ENCODE measurements around the gene UPB1.
"Not testable (repeated sequence)": the region's sequence is repeated elsewhere in the genome, so short reads cannot be mapped to it uniquely, and the experiment has no call there.

Gene UPB1

DNA sequence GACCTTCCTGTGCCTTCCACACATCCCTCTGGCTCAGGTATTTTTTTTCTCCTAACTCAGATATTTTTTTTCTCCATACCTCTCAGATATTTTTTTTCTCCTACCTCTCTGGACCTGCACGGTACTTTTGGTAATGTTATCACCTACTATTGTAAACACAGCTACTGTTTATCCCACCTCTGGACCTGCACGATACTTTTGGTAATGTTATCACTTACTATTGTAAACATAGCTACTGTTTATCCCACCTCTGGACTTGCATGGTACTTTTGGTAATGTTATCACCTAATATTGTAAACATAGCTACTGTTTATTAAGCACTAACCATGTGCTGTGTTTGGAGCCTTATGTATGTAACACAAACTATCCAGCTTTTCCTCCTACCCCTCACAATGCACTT, 12.1 kb upstream of the UPB1 start:
- no peak for DNase-seq

DNA sequence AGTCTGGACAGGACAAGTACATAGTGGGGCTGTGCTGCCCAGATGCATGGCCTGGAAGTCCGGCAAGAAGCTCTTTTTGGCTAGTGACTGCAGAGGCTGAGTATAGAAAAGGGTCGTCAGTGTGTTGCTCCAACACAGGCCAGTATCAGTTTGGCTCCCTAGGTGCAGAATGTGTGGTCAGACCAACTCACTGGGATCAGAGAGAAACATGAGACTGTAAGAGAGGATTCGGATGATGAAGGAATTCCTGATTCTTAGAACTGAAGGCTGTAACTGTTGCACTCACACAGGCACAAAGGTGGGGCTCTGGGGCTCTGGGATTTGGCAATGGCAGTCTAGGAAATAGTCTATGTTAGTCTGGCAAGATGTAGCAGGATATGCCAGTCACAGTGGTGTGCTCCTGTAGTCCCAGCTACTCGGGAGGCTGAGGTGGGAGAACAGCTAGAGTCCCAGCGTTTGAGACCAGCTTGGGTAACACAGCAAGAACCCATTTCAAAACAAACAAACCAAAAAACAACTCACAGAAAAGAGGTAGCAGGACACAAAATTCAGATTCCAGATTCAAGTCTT, 11.1 kb upstream of the UPB1 start:
- DNase-seq, result no peak

DNA sequence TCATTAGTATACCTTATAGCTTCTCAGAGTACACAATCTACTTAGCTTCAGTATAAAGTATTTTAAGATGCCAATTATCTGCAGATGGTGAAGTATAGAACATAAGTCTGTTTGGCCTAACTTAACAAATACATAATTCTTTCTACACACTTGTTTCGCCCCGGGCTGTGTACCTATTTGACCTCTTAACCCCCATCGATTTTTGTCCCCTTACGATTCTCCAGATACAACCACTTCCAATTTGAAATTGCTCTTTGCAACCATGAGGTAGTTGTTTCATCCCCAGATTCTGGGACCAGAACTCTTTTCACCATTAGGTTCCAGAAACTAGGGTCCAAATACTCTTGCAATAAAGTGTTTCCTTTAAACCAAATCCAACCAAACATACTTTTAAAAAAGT, 10.0 kb upstream of the UPB1 start:
- no peak for DNase-seq

DNA sequence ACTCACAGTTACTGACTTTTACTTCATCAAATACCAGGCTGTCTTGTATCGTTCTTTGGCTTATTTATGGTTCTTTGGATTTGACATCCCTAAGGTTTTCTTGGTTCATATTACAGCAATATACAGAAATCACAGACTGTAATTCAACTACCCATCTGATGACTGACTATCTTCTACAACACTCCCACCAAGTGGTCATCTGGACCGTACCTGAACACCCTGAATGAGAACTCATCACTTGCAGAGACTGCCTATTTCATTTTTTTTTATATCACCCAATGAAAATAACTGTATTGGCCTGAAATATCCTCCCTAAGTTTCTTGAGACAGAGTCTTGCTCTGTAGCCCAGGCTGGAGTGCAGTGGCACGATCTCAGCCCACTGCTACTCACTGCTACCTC, 9.5 kb upstream of the UPB1 start:
- DNase-seq, result no peak

DNA sequence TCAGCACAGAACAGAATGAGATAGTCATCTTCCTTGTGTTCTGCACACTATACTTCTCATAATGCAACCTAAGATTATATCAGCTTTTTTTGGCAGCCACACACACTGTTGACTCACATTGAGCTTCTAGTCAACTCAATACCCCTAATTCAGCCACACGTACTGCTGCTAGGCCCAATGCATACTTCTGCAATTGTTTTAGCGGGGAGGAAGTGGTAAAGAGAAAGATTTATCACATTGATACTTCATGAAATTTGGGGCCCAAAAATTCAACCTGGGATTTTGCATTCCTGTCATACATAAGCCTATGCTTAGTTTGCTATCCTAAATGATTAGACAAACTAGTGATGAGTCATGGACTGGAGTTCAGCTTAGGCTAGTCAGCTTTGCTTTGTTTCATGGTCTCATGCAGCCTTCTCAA, 8.6 kb upstream of the UPB1 start:
- DNase-seq, result no peak

DNA sequence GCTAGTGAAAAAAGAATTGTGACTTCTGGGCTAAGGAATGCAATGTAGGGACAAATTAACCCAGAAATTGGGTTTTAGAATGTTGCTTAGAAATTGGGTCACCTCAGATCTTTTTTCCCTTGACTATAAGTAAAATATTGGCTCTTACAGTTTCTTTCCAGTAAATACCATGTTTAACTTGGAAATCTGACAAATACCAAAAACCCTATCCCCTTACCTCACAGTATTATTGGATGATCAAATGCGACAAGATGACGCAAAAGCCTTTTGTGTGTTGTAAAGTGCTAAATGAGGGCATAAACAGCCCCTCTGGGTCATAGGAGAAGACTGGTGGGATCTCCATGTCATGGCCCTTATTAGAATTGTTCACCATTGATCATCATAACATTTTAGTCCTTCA, 6.1 kb upstream of the UPB1 start:
- no peak for DNase-seq

DNA sequence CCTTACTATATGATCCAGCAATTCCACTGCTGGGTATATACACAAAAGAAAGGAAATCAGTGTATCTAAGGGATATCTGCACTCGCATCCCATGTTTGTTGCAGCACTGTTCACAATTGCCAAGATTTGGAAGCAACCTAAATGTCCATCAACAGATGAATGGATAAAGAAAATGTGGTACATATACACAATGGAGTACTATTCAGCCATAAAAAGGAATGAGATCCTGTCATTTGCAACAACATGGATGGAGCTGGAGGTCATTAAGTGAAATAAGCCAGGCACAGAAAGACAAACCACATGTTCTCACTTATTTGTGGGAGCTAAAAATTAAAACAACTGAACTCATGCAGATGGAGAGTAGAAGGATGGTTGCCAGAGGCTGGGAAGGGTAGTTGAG, 5.7 kb upstream of the UPB1 start:
- not testable (repeated sequence) for DNase-seq

DNA sequence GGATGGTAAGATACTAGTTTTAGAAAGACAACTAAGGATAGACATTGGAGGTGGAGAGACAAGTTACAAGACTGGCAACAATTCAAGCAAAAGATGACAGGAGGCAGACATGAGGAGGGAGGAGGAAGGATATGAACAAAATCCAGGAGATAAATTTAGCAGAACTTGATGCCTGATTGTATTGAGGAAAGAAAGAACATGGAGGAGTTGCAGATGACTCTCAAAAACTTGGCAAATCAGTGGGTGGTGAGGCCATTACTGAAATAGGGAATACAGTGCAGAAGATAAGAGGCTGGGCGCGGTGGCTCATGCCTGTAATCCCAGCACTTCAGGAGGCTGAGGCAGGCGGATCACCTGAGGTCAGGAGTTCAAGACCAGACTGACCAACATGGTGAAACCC, 2.7 kb upstream of the UPB1 start:
- DNase-seq, result no peak

DNA sequence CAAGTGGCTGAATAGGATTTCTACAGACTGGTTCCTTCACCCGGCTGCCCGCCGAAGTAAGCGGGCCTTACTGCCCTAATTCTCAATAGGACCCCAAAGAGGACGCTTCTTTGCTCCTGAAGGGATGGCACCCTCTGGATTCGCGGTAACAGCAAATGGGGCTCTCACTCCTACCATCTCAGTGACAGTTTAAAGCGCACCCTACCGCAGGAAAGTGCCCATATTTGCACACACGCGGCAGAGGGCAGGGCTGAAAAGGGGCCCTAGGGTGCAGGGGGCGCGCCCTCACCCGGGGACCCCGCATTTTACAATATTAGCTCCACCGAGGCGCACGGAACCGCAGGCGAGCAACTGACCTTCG, 985 bp upstream of the UPB1 start:
- no peak for DNase-seq

DNA sequence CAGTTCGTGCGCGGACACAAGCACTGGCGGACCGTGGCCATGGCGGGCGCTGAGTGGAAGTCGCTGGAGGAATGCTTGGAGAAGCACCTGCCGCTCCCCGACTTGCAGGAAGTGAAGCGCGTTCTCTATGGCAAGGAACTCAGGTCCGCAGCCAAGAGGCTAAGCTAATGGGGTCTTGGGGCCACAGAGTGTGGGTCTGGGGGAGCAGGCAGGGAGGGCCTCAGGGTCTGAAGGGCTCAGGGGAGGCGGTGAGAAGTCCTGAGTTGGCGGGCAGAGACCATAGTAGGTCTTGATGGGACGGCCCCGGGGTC, 188 bp downstream of the UPB1 start:
- no peak for DNase-seq

DNA sequence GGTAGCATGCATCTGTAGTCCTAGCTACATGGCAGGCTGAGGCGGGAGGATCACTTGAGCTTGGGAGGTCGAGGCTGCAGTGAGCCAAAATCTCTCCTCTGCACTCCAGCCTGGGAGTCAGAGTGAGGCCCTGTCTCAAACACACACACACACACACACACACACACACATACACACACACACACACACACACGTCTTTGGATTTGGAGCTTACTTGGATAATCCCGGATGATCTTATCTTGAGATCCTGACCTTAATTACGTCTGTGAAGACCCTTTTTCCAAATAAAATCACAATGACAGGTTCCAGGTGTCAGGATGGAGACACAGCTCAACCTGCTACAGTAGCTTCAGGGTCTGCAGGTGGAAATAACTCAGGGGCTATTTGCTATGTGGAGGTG, 1.1 kb downstream of the UPB1 start:
- DNase-seq, result no peak

DNA sequence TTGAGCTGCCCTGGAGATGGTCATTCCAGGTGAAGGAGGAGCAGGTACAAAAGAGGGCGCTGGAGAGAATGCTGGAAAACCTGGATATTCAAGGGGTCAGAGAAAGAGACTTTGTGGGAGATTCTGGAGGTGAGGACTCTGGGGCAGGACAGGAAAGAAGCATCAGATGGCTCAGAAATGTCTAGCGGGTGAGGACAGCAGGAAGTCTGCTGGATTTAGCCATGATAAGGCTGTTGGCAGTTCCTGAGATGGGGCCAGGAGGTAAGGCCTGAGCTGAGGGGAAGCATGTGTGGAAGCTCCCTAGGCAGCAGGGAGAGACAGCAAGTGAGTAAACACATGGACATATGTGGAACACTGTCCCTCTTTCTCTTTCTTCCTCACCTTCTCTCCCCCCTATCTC, 1.5 kb downstream of the UPB1 start:
- DNase-seq, result no peak

DNA sequence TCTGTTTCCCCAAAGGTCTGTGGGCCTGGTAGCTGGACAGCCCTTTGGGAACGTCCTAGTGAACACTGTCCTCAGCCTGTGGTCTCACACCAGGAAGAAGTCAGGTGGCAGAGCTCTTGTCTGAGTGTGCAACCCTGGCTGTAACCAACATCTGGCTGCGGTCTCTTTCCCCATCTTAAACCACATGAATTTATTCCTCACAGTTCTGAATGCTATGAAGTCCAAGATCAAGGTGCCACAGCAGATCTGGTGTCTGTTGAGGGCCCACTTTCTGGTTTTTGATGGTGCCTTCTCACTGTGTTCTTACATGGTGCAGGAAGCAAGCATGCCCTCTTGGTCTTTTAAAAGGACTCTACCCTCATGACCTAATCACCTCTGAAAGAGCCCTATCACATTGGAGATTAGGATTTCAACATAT, 2.7 kb downstream of the UPB1 start:
- no peak for DNase-seq

DNA sequence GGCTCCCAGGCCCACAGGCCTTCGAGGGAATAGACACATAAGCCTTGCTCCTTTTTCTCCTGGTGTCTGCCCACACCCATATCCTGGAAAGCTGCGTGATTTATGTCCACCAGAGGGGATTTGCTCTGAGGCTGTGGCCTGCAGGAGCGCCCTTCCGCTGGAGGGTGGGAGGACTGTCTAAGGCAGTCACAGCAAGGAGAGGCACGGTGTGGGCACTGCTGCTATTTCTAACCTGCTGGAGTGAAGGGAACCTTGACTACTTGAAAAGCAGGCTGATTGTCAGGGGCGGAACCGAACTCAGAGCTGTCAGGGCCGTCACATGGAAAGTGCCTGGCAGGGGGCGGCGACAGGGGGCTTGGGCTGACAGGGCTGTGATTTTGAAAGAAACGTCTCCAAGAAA, 3.7 kb downstream of the UPB1 start:
- DNase-seq, result no peak

DNA sequence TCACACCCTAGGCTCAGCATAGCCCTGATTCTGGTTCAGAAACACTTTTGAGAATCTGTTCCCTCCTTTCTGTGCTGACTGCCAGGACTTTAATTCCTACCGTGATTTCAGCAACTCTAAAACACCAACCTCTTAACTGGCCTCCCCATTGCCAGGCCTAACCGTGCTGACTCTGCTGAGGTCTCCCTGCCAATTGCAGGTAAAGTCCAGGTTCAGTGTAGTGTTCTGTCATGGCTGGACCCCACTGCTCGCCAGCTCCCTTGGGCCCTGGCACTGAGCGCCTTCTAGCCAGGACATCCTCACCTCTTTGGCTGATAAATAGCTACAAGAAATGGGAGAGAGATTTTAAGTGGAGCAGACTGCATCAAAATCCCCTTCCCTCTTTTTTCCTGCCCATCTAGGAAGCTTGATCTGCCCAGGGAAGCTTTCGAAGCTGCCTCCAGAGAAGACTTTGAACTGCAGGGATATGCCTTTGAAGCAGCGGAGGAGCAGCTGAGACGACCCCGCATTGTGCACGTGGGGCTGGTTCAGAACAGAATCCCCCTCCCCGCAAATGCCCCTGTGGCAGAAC, 4.7 kb downstream of the UPB1 start:
- no peak for DNase-seq

DNA sequence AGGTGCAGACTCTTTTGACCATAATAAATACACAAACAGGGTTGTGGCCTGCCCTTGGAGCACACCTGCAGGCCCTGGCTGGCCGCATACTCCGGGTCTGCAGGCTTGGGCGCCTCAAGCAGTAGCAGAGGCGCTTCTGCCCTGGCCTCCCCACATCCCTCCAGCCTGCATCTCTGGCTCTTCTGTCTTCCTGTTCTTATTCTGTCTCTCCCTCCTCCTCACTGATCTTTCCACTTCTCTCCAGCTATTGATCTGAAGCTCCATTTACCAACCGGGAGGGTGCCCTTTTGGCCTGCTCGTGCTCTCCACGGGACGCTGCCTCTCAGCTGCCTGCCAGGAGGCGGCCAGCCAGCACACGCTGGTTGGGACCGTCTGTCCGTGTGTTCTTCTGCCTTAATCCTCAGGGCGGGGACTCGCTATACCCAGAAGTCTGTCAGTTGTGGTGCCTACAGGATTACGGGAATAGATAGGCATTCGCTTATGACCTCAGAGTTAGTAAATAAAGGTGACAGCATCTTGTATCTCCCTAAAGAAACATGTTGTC, 5.2 kb downstream of the UPB1 start:
- DNase-seq, result no peak

DNA sequence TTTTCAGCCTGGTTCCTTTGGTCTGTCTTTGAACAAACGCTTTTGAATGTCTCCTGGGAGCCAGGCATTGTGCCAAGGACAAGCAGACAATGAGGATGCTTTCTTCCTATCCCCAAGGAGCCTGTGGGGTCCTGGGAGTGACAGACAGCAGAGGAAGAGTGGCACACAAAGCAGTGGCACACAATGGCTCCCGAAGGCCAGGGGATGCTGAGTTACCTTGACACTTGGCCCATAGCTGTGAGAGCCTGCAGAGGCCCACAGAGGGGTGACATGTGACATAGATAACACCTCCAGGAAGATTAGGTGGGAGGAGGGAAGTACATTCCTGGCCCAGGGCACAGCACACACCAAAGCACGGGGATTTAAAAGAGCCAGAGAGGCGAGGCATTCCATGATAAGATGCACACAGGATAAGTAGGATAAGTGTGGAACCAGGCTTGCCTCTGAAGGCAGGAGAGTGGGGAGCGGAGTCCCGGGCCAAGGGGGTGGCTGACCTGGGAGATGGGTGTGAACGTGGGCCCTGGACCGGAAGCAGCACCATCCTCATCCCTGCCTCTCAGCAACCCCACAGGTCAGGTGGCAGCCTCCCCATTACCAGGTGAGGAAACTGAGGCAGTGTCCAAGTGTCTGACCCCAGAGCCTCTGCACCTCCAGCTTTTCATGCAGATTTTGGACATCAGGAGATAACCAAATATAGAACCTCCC, 6.3 kb downstream of the UPB1 start:
- DNase-seq, result no peak

DNA sequence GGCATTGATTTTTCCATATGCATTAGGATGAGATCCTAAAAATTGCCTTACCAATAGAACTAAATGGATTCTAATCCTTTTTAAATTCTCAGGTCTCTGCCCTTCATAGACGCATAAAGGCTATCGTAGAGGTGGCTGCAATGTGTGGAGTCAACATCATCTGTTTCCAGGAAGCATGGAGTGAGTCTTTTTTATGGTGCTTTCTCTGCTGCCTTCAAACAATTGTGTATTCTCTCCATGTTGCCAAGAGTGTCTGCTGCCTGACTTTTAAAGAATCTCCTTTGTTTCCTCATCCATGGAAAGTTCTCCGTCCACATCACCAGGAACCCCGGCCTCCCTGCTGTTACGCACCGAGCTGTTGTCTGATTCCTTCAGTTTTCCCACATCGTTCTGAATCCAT, 6.9 kb downstream of the UPB1 start:
- no peak for DNase-seq

DNA sequence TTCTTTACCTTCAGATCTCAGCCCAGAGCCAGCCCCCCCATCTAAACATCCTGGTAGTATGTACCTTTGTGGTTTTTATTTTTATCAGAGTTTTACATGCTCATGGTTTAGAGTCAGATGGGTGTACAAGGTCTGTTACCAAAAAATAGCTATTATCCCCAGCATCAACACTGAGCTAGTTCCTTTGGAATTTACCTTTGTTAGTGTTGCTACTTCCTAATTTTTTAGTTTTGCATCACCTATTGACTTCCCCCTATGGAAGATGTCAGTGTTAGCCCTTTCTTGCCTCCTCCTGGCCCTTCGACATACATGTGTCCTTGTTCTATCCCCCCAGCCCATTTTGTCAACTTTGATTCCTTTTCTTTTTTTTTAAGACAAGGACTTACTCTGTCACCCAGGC, 7.4 kb downstream of the UPB1 start:
- DNase-seq, result no peak

DNA sequence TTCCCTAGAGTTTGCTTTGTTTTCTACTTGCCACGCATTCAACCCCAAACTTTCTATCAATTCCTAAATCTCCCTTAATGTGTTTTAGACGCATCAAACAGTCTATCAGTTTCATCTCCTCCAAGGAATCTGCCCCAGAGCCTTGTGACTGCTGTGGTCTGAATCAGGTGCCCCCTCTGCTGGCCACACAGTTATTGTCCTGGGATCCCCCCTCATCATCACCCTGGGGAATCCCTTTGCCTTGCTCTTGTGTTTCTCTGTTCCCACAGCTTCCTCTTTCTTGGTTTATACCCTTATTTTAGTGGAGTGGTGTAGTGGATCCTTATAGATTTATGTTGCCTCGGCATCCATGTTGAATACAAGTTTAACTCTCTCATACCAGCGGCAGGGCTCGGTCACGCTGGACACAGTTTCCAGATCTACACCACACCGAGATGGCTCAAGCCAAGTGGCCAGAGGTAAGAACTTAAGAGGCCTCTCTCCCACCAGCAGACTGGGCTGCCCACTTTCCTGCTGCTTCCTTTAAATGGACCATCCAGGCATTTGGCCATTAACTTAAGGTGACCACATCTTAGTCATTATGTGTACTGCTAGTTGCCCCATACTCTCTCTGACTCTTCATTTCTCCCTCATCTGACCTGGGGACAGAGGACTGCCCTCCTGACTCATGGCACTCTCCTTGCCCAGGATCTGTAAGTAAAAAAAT, 8.2 kb downstream of the UPB1 start:
- DNase-seq, result no peak

DNA sequence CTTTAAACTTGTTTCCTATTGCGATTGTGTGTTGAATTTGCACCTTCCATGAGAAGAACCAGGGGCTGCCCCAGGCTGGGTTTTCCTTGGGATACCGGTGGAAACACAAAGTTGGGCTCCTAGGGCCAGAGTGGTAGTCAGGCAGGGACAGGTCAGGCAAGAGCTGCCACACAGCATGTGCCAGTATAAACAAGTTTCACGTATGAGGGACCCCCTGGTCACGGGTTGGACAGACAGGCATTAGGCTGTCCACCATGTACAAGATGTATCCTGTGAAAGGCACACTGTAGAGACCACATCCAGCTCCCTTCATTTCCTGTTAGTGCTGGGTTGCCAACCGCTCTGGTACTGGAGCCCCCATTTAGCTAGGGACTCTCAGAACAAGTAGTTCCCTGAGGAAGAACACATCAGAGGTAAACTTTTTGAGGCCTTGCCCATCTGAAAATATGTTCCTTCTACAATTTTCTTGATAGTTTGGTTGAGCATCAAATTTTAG, 8.8 kb downstream of the UPB1 start:
- DNase-seq, result no peak

DNA sequence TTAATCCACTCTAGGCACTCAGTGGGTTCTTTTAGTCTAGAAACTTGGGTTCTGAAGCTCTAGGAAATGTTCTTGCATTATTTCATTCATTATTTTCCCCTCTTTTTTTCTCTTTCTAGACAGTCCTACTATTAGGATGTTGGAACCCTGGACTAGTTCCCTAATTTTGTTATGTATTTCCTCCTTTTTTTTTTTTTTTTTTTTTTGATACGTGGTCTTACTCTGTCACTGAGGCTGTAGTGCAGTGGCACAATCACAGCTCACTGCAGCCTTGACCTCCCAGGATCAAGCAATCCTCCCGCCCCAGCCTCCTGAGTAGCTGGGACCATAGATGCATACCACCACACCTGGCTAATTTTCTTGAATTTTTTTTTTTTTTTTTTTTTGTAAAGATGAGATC, 9.4 kb downstream of the UPB1 start:
- no peak for DNase-seq

DNA sequence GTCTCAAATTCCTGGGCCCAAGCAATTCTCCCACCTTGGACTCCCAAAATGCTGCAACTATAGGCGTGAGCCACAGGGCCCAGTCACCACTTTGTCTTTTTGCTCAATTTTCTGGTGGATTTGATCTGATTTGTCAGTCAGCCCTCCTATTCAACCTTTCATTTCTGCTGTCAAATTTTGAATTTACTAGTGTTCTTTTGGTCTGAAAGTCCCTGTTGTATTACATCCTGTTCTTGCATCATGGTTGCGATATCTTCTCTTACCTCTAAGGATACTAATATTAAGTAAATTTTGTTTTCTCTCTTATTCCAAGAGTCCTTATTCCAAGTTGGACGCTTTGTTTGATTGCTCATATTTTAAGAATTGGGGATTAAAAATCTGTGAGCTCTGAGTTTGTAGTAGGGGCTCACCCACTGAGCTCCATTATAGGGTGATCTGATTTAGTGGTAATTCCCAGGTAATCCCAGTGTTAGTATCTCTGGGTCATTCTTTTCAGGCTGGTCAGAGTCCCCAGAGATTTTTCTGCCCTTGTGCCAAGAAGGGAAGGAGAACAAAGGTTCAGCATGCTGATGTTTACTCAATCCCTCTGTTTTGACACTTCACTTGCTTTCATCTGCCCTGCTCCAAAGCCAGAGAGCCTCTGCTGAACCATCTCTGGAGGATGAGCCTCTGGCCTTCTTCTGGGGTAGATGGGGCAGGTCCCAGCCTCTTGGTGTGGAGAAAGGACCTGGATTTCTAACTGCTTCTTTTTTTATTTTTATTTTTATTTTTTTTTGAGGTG, 10.0 kb downstream of the UPB1 start:
- DNase-seq, result no peak

Measured in DMS79 (cell line).